ENCODE data around the gene LRRC61.

The LRRC61 gene

GRCh38 chr7:150337179-150337578 is 14.0 kb downstream of the LRRC61 start:
- no peak for ATAC-seq

GRCh38 chr7:150337659-150338081 is 14.5 kb downstream of the LRRC61 start:
- TF ChIP-seq ZFP3 (CRISPR knock-in tag; IDR thresholded peaks at IDR 0.05) (no peak), RARB (CRISPR knock-in tag; IDR thresholded peaks at IDR 0.05) (no peak), TOX (CRISPR knock-in tag; IDR thresholded peaks at IDR 0.05; ENCODE audit: borderline replicate concordance) (no peak), ESRRG (CRISPR knock-in tag; IDR thresholded peaks at IDR 0.05) (no peak), ZNF8 (CRISPR knock-in tag; IDR thresholded peaks at IDR 0.05) (no peak), ZNF565 (CRISPR knock-in tag; conservative IDR thresholded peaks at IDR 0.05; ENCODE audit: low read depth) (no peak), ZC3H10 (CRISPR knock-in tag; IDR thresholded peaks at IDR 0.05) (no peak), ARNTL (CRISPR knock-in tag; IDR thresholded peaks at IDR 0.05; ENCODE audit: borderline replicate concordance, low read depth) (no peak), SNAI2 (CRISPR knock-in tag; IDR thresholded peaks at IDR 0.05) (no peak), CREB5 (CRISPR knock-in tag; IDR thresholded peaks at IDR 0.05; ENCODE audit: low read depth) (no peak)
- ATAC-seq = no peak

More at GRCh38 chr7:150337179-150337578, 14.0 kb downstream of the LRRC61 start:
- TF ChIP-seq ZNF70 (CRISPR knock-in tag; IDR thresholded peaks at IDR 0.05) = no peak
- TF ChIP-seq TCF4 (CRISPR knock-in tag; IDR thresholded peaks at IDR 0.05; ENCODE audit: borderline replicate concordance) = no peak
- TF ChIP-seq POU6F1 (CRISPR knock-in tag; IDR thresholded peaks at IDR 0.05; ENCODE audit: borderline replicate concordance, low read depth) = no peak
- TF ChIP-seq ZC3H10 (CRISPR knock-in tag; IDR thresholded peaks at IDR 0.05) = no peak
- TF ChIP-seq ZFP30 (CRISPR knock-in tag; IDR thresholded peaks at IDR 0.05) = no peak
- TF ChIP-seq ISL1 (CRISPR knock-in tag; IDR thresholded peaks at IDR 0.05) = no peak
- no peak for TF ChIP-seq CREB5 (CRISPR knock-in tag; IDR thresholded peaks at IDR 0.05; ENCODE audit: low read depth)
- TF ChIP-seq RARB (CRISPR knock-in tag; IDR thresholded peaks at IDR 0.05) = no peak
- TF ChIP-seq ZNF8 (CRISPR knock-in tag; IDR thresholded peaks at IDR 0.05) = no peak
- TF ChIP-seq CSRNP3 (CRISPR knock-in tag; IDR thresholded peaks at IDR 0.05) = no peak
- TF ChIP-seq OSR1 (CRISPR knock-in tag; IDR thresholded peaks at IDR 0.05) = no peak
- TF ChIP-seq TOX (CRISPR knock-in tag; IDR thresholded peaks at IDR 0.05; ENCODE audit: borderline replicate concordance) = no peak
- no peak for TF ChIP-seq ESRRG (CRISPR knock-in tag; IDR thresholded peaks at IDR 0.05)
- no peak for TF ChIP-seq PATZ1 (CRISPR knock-in tag; IDR thresholded peaks at IDR 0.05; ENCODE audit: borderline replicate concordance)
- no peak for TF ChIP-seq ZNF565 (CRISPR knock-in tag; conservative IDR thresholded peaks at IDR 0.05; ENCODE audit: low read depth)
- TF ChIP-seq TSHZ2 (CRISPR knock-in tag; IDR thresholded peaks at IDR 0.05) = no peak
